GM18868 (cell line): ENCODE measurements around the gene GTF2A2.
A peak's percentile ranks its signal among the peaks of the same experiment; 100 is the strongest.
"Not testable (repeated sequence)": the region's sequence is repeated elsewhere in the genome, so short reads cannot be mapped to it uniquely, and the experiment has no call there.

Source experiments
- ATAC-seq: cut with Tn5 transposase; IDR thresholded peaks from one replicate; pipeline ENCODE4 v1.9.1; 2021; ENCODE audit warnings: mild to moderate bottlenecking, moderate library complexity; ENCODE audit not compliant: unreplicated experiment

Gene GTF2A2, protein sequence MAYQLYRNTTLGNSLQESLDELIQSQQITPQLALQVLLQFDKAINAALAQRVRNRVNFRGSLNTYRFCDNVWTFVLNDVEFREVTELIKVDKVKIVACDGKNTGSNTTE

GRCh38 chr15:59656897-59657634 is at the start of gene GTF2A2:
Gene GTF2A2 (minus strand): TSS chr15:59657515. CDS start chr15:59652277, 5,238 bp downstream.
- ATAC-seq, result peak; percentile 99

- ATAC-seq, result no peak
Measured at GRCh38 chr15:59703979-59704796, 46.9 kb upstream of the GTF2A2 start.

DNA sequence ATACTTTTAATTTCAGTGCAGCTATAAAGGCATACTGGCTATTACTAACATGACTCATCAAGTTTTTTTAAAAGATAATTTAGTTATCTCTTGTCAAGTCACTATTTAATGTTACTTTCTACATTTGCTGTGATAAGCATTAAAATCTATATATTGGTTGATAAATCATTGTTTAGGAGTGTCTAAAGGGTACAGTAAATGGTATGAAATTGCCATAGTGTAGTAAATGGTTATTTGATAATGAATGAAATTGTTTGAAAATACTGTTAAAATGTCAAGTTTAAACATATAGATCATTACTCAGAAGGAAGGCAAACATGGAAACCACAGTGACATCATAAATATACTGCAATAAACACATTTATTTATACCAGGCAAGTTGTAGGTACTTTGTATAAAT is 45.0 kb upstream of the GTF2A2 start:
- ATAC-seq, result no peak

DNA sequence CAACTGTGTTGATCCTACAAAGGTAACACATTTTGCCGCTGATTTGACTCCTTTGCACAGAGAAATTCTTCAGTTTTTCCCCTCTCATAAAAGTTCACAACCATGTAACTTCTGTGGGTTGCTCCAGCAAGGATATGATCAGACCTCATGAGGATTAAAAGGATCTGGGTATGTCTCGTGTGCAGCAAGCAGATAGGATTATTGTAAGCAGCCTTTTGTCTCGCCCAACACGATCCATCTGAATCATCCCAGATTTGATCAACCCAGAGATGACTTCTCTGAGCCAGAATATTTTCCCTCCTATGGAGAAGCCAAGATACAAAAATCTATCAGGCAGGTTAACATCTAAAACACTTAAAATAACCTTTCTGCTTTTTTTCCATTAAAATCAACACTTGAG is 44.6 kb upstream of the GTF2A2 start:
- ATAC-seq, result no peak

GRCh38 chr15:59699810-59700431 is 42.6 kb upstream of the GTF2A2 start:
- ATAC-seq, result no peak

DNA sequence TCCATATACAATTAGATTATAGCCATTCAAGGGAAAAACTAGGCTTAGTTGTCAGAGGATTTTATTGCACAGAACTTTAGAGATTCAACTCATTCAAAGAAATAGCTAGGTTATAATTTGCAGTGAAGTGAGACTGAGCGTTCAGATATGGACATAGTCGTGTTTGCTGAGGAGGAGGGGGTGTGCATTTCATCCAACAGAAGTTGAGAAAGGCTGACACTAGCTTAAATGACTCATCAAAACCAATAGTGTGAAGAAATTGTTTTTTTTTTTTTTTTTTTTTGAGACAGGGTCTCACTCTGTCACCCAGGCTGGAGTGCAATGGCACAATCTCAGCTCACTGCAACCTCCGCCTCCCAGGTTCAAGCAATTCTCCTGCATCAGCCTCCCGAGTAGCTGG is 40.8 kb upstream of the GTF2A2 start:
- ATAC-seq, result not testable (repeated sequence)

DNA sequence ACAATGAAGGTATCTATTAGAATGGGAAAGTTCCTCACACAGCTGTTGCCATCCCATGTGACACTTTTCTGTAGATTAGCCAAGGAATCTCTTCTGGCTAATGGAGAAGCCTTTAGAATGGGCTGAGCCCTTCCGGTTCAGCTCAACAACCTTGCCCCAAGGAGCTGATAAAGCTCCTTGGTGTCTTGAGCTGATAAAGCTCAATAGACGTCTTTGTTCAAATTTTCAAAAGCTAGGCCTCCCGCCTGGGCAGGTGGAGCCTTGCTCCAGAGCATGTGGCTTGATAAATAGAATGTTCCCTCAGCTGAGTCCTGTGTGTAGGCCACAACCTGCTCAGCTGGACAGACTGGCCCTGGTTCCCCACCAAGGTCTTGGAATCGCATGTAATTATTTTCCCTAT is 39.0 kb upstream of the GTF2A2 start:
- no peak for ATAC-seq

- ATAC-seq, result no peak
Measured at GRCh38 chr15:59694779-59695178, 37.5 kb upstream of the GTF2A2 start.

DNA sequence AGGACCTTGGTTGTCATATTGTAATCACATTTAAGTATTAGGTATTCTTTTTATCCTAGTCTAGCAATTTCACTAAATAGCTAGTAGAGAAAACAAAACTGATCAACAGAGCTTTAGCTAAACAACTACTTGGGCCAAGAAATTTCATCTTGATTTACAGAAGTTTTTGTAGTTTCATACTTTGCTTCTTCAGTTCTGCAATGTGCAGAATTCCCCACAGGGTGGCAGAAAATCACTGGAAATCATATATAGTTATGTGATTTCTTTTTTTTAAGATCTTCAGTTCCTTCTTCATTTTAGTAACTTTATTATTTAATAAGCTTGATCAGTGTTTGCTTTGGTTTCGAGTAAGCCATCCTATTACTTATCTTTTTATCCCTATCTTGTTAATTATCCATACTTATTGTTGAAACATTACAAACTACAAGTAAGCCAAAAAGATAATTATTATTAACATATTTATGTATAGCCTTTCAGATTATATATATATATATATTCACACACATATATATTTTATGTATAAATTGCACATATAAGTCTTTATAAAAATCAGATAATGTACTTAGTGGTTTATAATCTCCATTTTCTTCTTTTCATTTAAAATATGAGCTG is 34.0 kb upstream of the GTF2A2 start:
- no peak for ATAC-seq

DNA sequence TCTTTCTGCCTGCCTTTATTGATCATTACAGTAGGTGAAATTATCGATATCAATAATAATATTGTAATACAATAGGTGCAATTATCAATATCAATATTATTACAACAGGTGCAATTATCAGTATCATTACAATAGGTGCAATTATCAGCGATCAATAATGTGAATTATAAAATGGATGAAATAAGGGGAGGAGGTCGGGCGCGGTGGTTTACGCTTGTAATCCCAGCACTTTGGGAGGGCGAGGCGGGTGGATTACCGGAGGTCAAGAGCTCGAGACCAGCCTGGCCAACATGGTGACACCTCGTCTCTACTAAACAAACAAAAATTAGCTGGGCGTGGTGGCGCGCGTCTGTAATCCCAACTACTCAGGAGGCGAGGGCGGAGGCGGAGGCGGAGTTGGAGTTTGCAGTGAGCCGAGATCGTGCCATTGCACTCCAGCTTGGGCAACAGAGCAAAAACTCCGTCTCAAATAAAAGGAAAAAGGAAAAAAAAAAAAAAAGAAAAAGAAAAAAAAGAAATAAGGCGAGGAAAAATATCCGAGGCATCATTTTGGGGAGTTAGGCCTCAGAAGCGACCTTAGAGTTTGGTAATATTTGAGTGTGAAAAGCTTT is 32.4 kb upstream of the GTF2A2 start:
- no peak for ATAC-seq

DNA sequence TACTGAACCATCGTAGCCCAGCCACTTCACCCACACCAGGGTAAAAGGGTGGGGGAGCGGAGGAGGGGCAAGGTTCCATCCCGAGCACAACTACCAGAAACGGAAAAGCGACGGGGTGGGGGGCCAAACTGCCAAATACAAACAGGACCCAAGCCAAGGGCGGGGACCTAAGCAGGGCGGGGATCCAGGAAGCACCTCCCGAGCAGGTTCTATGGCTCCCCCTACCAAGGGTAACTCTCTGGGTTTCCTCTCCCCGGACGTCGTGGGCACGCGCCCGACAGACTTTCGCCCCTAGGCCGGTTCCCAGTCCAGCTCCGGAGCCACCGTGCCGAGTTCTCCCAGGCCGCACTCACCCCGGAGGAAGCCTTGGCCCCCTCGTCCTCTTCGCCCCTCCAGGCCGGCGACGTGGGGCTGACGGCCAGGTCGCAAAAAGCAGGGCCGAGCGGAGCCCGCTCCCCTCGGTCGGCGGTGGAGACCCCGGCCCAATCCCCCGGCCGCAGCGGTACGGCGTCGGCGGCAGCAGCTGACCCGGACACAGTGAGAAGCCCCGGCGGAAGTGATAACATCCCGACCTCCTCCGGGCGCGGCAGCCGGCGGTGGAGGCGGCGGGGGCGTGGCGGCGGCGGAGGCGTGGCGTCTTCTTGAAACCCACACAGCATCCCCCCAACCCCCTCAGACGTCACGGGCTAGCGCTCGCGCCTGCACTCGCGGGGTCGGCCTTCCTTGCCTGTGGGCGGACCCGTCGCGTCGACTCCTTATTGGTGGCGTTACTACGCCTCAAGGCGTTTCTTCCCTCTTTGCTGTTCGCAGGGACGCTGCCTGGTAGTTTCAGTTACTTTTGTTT is 31.7 kb upstream of the GTF2A2 start, which contains the start of gene BNIP2:
Gene BNIP2 (minus strand): TSS at position 539 of the 844 bp plus-strand sequence. CDS start 6,863 bp downstream, outside the sequence.
- ATAC-seq, result peak; percentile 75

GRCh38 chr15:59688423-59688781 is 31.1 kb upstream of the GTF2A2 start:
- peak; percentile 0 for ATAC-seq

DNA sequence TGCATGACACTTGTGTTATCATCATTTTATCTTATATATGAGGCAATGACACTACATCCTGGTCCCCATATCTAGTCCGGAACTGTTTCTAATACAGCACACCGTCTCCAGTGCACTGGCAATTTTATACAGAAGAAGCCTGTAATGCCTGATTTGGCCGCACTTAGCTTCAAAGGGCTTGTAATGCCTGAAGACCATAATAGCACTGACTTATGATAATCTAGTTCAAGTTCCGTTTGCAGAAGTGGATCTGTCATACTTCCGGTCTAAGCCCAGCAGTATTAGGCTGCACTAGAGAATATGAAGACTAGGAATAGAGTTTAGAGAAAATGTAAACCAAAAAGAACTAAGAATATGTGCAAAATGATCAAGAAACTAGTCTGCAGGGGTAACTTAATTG is 30.5 kb upstream of the GTF2A2 start:
- ATAC-seq, result no peak

DNA sequence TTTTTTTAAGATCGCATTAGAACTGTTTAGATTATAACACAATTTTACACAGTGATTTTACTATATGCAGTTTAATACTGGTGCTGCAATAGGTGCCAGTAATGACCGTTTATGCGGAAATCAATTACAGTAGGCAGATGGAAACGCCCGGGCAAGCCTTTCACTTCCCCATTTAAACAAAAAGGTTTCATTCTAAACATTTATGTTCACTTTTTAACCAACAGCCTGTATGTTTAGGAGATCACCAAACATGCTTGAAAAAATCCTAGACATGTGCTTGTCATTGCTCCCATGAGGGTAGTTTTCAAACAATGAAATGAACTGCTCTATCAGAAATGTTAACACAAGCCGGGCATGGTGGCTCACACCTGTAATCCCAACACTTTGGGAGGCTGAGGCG is 29.1 kb upstream of the GTF2A2 start:
- peak; percentile 36 for ATAC-seq

- ATAC-seq, result no peak
Measured at GRCh38 chr15:59685737-59686297, 28.5 kb upstream of the GTF2A2 start.

- no peak for ATAC-seq
Measured at GRCh38 chr15:59680870-59681269, 23.6 kb upstream of the GTF2A2 start.

GRCh38 chr15:59680346-59680745 is 23.0 kb upstream of the GTF2A2 start:
- no peak for ATAC-seq

GRCh38 chr15:59678620-59679019 is 21.3 kb upstream of the GTF2A2 start:
- ATAC-seq, result no peak

DNA sequence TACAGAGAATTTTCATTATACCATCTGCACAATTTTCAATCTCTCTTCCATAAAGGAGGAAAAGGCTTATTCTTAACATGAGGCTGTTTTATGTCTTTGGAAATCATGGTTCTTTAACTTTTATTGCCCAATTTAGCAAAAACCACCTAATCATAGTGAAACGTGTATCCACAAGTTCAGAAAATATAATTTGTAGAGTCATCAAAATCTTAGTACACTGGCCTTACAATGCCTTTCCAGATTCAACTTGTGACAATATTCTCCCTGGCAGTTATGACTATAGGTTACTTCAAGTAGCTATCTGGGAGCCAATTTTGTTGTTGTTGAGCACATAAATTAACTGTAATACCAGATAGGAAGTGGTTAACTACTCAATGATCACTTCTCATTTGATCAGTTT is 20.9 kb upstream of the GTF2A2 start:
- ATAC-seq, result no peak
